Measurements from ENCODE around the gene OR51A7. TPM values are rescaled to one million over a fixed set of nuclear protein-coding genes. Genes with fewer than 3 reads are reported as not detected.
"Not testable (repeated sequence)": the region's sequence is repeated elsewhere in the genome, so short reads cannot be mapped to it uniquely, and the experiment has no call there.

Gene OR51A7
- total RNA-seq, 1 experiment from 2014 or later, result not detected

DNA sequence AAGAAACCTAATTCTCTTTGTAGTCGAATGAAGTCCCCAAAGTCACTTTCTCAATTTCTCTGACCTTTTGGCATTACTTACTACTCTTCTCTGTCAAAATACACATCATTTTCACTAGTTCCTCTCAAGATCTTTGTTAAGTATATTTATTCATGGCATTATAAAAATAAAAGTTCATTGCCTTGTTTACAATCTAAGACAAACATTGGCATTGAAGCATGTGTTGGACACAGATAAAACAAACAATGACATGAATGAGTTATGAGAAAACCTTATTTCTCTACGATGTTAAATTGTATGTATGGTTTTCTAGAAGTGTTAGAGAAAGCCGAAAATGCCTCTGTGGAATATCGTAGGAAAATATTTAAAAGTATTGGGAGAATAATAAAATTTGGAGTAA lies 29.2 kb downstream of the OR51A7 start:
- in situ Hi-C loops (cut with HindIII; ENCODE audit: low sequenced_read_pairs), result no loop called here
- no peak for DNase-seq (ENCODE audit: low spot score)

DNA sequence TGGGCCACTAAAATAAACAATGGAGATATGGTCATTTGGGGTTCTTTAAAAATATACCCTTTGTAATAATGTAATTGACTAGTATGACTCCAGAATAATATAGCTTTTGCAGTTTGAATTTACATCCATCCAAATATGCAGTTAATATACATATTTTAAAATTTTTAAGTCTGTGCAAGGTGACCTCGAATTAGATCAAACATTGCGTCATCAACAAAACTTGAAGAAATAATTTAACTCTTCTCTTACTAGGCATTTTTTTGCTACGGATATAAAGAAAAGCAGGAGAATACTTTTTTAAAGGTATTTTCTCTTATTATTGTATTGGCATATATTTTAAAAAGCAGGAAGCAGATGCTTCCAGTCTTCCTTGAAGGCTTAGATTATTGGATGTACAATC lies 33.2 kb downstream of the OR51A7 start:
- in situ Hi-C loops (cut with HindIII; ENCODE audit: low sequenced_read_pairs), result no loop called here
- no peak for DNase-seq (ENCODE audit: low spot score)

DNA sequence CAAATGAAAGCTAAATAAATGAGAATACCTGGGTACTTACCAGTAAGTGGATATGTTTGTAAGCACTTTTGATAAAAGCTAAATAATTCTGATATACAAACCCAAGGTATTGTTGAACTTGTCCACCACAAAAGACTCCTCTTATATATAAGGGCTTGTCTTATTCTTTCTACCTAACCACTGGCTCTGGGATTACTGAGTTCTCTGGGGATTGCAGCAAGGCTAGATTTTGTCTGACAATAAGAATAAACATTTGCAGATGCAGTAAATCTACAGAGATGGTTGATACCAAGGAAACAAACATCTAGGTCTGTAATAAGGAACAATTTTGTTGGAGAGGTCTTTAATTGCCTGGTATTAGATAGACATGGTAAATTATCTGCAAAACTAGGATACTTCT lies 43.9 kb downstream of the OR51A7 start, which contains the start of gene OR51A4:
Gene OR51A4 (minus strand): TSS at position 101 of the 400 bp plus-strand sequence. CDS start 505 bp downstream, outside the sequence.
- DNase-seq (ENCODE audit: low spot score), result no peak
- in situ Hi-C loops (cut with HindIII; ENCODE audit: low sequenced_read_pairs), result no loop called here

DNA sequence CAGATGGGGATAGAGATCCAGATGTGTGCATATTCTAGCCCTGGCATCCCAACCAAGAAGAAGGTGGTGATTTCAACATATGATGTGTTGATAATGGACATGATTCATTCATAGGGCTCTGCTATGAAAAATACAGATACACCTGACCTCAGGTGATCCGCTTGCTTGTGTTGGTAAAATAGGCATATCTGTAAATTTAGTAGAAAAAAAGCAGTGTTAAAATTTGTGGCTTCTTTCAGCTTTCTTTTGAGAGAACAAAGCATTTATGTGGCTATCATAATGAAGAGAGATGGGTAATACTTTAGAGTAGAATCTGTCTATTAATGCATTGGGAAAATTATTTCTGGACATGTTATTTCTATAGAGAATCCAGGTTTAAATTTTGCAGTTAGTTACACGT lies 52.0 kb downstream of the OR51A7 start, which contains the start of gene OR51A2:
Gene OR51A2 (minus strand): TSS at position 101 of the 400 bp plus-strand sequence. CDS start 0 bp downstream, at position 101.
- in situ Hi-C loops (cut with HindIII; ENCODE audit: low sequenced_read_pairs); DNase-seq (ENCODE audit: low spot score): not testable (repeated sequence)

DNA sequence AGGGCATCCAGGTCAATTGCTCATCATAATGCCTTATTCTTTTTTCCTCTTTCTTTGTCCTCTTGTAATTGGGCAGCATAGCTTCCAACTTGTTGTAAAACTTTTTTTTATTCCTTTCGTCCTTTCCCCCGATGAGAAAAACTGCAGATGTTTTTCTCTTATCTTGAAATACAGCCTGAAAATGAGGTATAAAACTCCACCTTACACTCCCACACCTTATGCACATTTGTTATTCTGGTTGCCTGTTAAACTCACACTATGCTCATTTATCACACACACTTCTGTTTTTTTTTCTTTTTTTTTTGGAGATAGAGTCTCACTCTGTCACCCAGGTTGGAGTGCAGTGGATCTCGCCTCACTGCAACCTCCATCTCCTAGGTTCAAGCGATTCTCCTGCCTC lies 53.8 kb downstream of the OR51A7 start:
- DNase-seq (ENCODE audit: low spot score), result no peak
- in situ Hi-C loops (cut with HindIII; ENCODE audit: low sequenced_read_pairs), result no loop called here

Other genes with a start within 250 kb of the OR51A7 start
- gene OR51E2, start 205.9 kb upstream of the OR51A7 start, total RNA-seq (2014; rRNA removed; shearing (Covaris generic)), result not detected in 2 replicates
- not detected in 2 replicates for gene MMP26, start 199.0 kb upstream of the OR51A7 start, total RNA-seq (2014; rRNA removed; shearing (Covaris generic))
- not detected in 2 replicates for gene OR51F1, start 133.8 kb upstream of the OR51A7 start, total RNA-seq (2014; rRNA removed; shearing (Covaris generic))
- not detected in 2 replicates for gene OR52R1, start 99.4 kb upstream of the OR51A7 start, total RNA-seq (2014; rRNA removed; shearing (Covaris generic))
- gene OR51F2, start 82.5 kb upstream of the OR51A7 start, total RNA-seq (2014; rRNA removed; shearing (Covaris generic)), result not detected in 2 replicates
- gene OR51S1, start 54.6 kb upstream of the OR51A7 start, total RNA-seq (2014; rRNA removed; shearing (Covaris generic)), result not detected in 2 replicates
- gene OR51T1, start 21.9 kb upstream of the OR51A7 start, total RNA-seq (2014; rRNA removed; shearing (Covaris generic)), result not detected in 2 replicates
- gene OR51G2, start 15.6 kb downstream of the OR51A7 start, total RNA-seq (2014; rRNA removed; shearing (Covaris generic)), result not detected in 2 replicates
- gene OR51G1, start 20.6 kb downstream of the OR51A7 start, total RNA-seq (2014; rRNA removed; shearing (Covaris generic)), result not detected in 2 replicates
- not detected in 2 replicates for gene OR51A4, start 43.8 kb downstream of the OR51A7 start, total RNA-seq (2014; rRNA removed; shearing (Covaris generic))
- gene OR51A2, start 51.9 kb downstream of the OR51A7 start, total RNA-seq (2014; rRNA removed; shearing (Covaris generic)), result not detected in 2 replicates
- not detected in 2 replicates for gene OR51L1, start 91.1 kb downstream of the OR51A7 start, total RNA-seq (2014; rRNA removed; shearing (Covaris generic))
- not detected in 2 replicates for gene OR52J3, start 142.7 kb downstream of the OR51A7 start, total RNA-seq (2014; rRNA removed; shearing (Covaris generic))
- not detected in 2 replicates for gene OR52E2, start 155.8 kb downstream of the OR51A7 start, total RNA-seq (2014; rRNA removed; shearing (Covaris generic))
- gene OR52E1, start 165.8 kb downstream of the OR51A7 start, total RNA-seq (2014; rRNA removed; shearing (Covaris generic)), result not detected in 2 replicates
- not detected in 2 replicates for gene OR52A5, start 234.6 kb downstream of the OR51A7 start, total RNA-seq (2014; rRNA removed; shearing (Covaris generic))

Data from G401 (cell line).